Anterior cingulate cortex (tissue), 58 donors: ENCODE results near the gene STPG3.
A peak's percentile ranks its signal among the peaks of the same experiment; 100 is the strongest.

Experiments
- DNase-seq, 58 donors: peaks; one replicate each; lab custom pipeline; 2025; lab: John Stamatoyannopoulos, UW

Gene STPG3

GRCh38 chr9:137221506-137222111 lies 29.5 kb upstream of the STPG3 start:
- DNase-seq, result no peak

GRCh38 chr9:137222190-137223077 lies 28.7 kb upstream of the STPG3 start, which contains the start of gene RNF208:
Gene RNF208, minus strand, starts transcription at chr9:137222240. Its CDS starts 1,028 bp downstream, at chr9:137221212.
- peak in 10 of 58 donors; percentile 15 to 71 (median 42) for DNase-seq

GRCh38 chr9:137223078-137223970 lies 27.8 kb upstream of the STPG3 start:
- peak; percentile 80 to 99 (median 97) for DNase-seq

GRCh38 chr9:137224830-137225694 lies 26.0 kb upstream of the STPG3 start, which contains the start of gene CYSRT1:
Gene CYSRT1, plus strand, starts transcription at chr9:137225174. Its CDS starts 448 bp downstream, at chr9:137225622.
- DNase-seq, result no peak

GRCh38 chr9:137225699-137226331 lies 25.3 kb upstream of the STPG3 start:
- no peak for DNase-seq

- DNase-seq, result no peak
These were observed 24.6 kb upstream of the STPG3 start for GRCh38 chr9:137226338-137227053.

- peak in 50 of 58 donors; percentile 11 to 70 (median 42) for DNase-seq
These were observed 23.8 kb upstream of the STPG3 start, which contains the start of gene RNF224 for GRCh38 chr9:137227054-137227852. Gene RNF224, plus strand, starts transcription at chr9:137227502. Its CDS starts 834 bp downstream, at chr9:137228336.

GRCh38 chr9:137227853-137228505 lies 23.1 kb upstream of the STPG3 start:
- no peak for DNase-seq

GRCh38 chr9:137228506-137228967 lies 22.5 kb upstream of the STPG3 start:
- no peak for DNase-seq

GRCh38 chr9:137228968-137229896 lies 21.9 kb upstream of the STPG3 start:
- DNase-seq, result no peak

- no peak for DNase-seq
These were observed 21.0 kb upstream of the STPG3 start for GRCh38 chr9:137229903-137230704.

- no peak for DNase-seq
These were observed 20.2 kb upstream of the STPG3 start, which contains the start of gene SLC34A3 for GRCh38 chr9:137230705-137231371. Gene SLC34A3, plus strand, starts transcription at chr9:137230901. Its CDS starts 802 bp downstream, at chr9:137231703.

GRCh38 chr9:137231372-137232039 lies 19.6 kb upstream of the STPG3 start:
- no peak for DNase-seq
